Nephron progenitor cell (in vitro differentiated cells): ENCODE results near the gene ZFR.
A peak's percentile ranks its signal among the peaks of the same experiment; 100 is the strongest.

ENCODE experiments used
- DNase-seq: peaks from one replicate; pipeline ENCODE4 v3.0.0; 2021
- H3K27ac Mint-ChIP-seq: 2 replicates; pipeline ENCODE4 v1.8.0; 2021; ENCODE audit warnings: mild to moderate bottlenecking, moderate library complexity, mixed read lengths
- H3K27me3 Mint-ChIP-seq: 2 replicates; pipeline ENCODE4 v1.8.0; 2021; ENCODE audit warnings: mild to moderate bottlenecking, low read depth, mixed read lengths; ENCODE audit not compliant: poor library complexity
- H3K36me3 Mint-ChIP-seq: 2 replicates; pipeline ENCODE4 v1.8.0; 2021; ENCODE audit warnings: low read depth, mixed read lengths
- H3K4me1 Mint-ChIP-seq: 2 replicates; pipeline ENCODE4 v1.8.0; 2021; ENCODE audit warnings: mixed read lengths
- H3K4me3 Mint-ChIP-seq: 2 replicates; pipeline ENCODE4 v1.8.0; 2021; ENCODE audit warnings: mild to moderate bottlenecking, moderate library complexity, mixed read lengths
- H3K9me3 Mint-ChIP-seq: 2 replicates; pipeline ENCODE4 v1.8.0; 2021; ENCODE audit warnings: mild to moderate bottlenecking, moderate library complexity, mixed read lengths
- TF ChIP-seq, protein P1 (sequence below): fragments of 200-600 bp; sonication (generic); IDR thresholded peaks from 2 replicates; pipeline ENCODE4 v1.5.0; 2021; ENCODE audit warnings: antibody characterized with exemption

The ZFR gene

DNA sequence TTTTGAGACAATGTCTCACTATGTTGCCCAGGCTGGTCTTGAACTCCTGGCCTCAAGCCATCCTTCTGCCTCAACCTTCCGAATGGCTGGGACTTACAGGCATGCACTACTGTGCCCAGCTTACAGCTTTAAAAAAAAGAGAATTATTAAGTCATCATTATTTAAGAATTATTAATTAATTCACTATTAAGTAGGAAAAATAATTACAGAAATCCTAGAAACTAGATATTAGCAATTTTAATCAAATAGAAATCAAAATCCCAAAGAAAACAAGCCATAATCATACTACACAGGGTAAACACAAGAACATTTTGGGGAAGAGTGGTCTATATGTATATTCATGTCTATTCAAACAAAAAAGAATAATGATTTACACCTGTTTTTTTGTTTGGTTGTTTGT, 112.2 kb downstream of the ZFR start:
- H3K27me3 Mint-ChIP-seq: peaks cover 10% of the 10 kb centered on the region
- H3K36me3 Mint-ChIP-seq: no peaks in the 10 kb centered on the region
- no peak overlapping the region for H3K4me3 Mint-ChIP-seq
- no peak for DNase-seq
- peaks cover 43% of the 10 kb centered on the region for H3K9me3 Mint-ChIP-seq
- TF ChIP-seq, protein P1, sequence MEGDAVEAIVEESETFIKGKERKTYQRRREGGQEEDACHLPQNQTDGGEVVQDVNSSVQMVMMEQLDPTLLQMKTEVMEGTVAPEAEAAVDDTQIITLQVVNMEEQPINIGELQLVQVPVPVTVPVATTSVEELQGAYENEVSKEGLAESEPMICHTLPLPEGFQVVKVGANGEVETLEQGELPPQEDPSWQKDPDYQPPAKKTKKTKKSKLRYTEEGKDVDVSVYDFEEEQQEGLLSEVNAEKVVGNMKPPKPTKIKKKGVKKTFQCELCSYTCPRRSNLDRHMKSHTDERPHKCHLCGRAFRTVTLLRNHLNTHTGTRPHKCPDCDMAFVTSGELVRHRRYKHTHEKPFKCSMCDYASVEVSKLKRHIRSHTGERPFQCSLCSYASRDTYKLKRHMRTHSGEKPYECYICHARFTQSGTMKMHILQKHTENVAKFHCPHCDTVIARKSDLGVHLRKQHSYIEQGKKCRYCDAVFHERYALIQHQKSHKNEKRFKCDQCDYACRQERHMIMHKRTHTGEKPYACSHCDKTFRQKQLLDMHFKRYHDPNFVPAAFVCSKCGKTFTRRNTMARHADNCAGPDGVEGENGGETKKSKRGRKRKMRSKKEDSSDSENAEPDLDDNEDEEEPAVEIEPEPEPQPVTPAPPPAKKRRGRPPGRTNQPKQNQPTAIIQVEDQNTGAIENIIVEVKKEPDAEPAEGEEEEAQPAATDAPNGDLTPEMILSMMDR: no peak
- H3K4me1 Mint-ChIP-seq: peaks cover 20% of the 10 kb centered on the region
- H3K27ac Mint-ChIP-seq: no peak overlapping the region

- Mint-ChIP-seq H3K27me3 (peaks cover 10% of the 10 kb centered on the region), H3K4me1 (peaks cover 20% of the 10 kb centered on the region), H3K36me3 (no peaks in the 10 kb centered on the region), H3K4me3 (no peak overlapping the region), H3K9me3 (peaks cover 38% of the 10 kb centered on the region), H3K27ac (peak overlapping the region; percentile 80)
- DNase-seq: no peak
- TF ChIP-seq, protein P1: no peak
These were observed 112.6 kb downstream of the ZFR start for GRCh38 chr5:32331935-32332274.

DNA sequence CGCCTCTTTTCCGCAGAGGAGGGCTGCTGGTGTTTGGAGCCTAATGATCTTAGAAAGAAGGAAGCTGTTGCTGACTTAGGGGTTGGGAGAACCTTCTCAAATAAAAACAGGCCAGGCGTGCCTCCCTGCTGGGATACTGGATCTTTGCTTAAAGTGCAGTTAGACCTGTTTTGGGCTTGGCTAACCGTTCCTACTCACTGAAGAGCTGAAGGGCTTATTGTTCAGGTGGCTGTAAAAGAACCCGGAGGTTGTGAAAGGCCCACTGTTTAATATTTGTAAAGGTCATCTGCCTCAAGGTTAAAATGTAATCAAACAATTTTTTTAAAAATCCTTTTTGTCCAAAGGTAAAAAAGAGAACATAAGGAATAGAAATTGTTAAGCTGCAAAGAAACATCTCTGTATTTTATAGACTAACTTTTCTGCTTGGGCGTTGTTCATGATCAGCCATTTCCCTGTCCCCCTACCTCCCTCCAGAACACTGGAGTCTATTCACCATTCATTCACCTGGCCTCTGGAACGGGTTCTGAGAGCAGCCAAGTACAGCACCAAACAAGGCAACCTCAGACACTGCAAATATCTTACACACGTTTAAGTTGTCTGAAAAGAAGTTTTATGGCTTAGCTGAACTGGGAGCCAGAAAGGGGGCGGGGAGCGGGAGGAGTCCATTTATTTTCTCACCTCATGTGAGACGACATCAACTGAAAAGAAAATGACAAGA, 113.2 kb downstream of the ZFR start:
- peaks cover 10% of the 10 kb centered on the region for H3K27me3 Mint-ChIP-seq
- DNase-seq: peak; percentile 20
- H3K9me3 Mint-ChIP-seq: peaks cover 33% of the 10 kb centered on the region
- H3K27ac Mint-ChIP-seq: peak overlapping the region; percentile 80
- H3K4me1 Mint-ChIP-seq: peaks cover 20% of the 10 kb centered on the region
- H3K4me3 Mint-ChIP-seq: peak overlapping the region; percentile 5
- TF ChIP-seq, protein P1: no peak
- no peaks in the 10 kb centered on the region for H3K36me3 Mint-ChIP-seq

- H3K4me3 Mint-ChIP-seq: no peak overlapping the region
- peaks cover 10% of the 10 kb centered on the region for H3K27me3 Mint-ChIP-seq
- H3K9me3 Mint-ChIP-seq: peaks cover 23% of the 10 kb centered on the region
- H3K27ac Mint-ChIP-seq: peak overlapping the region; percentile 75
- DNase-seq: no peak
- no peaks in the 10 kb centered on the region for H3K36me3 Mint-ChIP-seq
- H3K4me1 Mint-ChIP-seq: peaks cover 20% of the 10 kb centered on the region
- TF ChIP-seq, protein P1: no peak
These were observed 114.2 kb downstream of the ZFR start for GRCh38 chr5:32330126-32330971.

DNA sequence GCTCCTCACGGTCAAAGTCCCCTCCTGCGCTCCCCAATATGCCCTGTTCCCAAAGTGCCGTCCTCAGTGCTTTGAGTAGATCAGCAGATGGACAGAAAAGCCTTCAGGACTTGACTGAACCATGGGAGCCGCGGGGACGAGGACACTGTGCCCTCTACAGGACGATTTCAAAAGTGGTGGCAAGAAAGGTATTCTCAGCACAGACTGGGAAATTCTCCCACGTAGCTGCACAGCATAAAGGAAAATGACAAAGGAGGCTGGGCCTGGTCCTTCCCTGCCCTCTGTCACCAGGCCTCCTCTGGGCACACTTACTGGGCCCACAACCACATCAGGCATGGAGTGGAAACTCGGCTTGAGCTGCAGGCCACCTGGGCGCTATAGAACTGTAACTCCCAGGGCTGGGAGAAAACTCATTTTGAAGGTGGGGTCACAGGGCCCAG, 115.1 kb downstream of the ZFR start:
- H3K9me3 Mint-ChIP-seq: peaks cover 17% of the 10 kb centered on the region
- DNase-seq: peak; percentile 37
- peaks cover 20% of the 10 kb centered on the region for H3K4me1 Mint-ChIP-seq
- TF ChIP-seq, protein P1: peak; percentile 40
- H3K36me3 Mint-ChIP-seq: no peaks in the 10 kb centered on the region
- H3K27me3 Mint-ChIP-seq: peaks cover 16% of the 10 kb centered on the region
- no peak overlapping the region for H3K4me3 Mint-ChIP-seq
- H3K27ac Mint-ChIP-seq: no peak overlapping the region
